ENCODE measurements around the gene EXT2.

The EXT2 gene

GRCh38 chr11:44268614-44269080 is 173.2 kb downstream of the EXT2 start:
- DNase-seq (ENCODE audit: extremely low read depth, insufficient read length): no peak
- Histone ChIP-seq H3K4me3 (replicated peaks; ENCODE audit: low read depth, low read length) (no peak overlapping the region), H3K27me3 (replicated peaks; ENCODE audit: control insufficient read depth, insufficient read depth, low read length) (no peaks in the 10 kb centered on the region; the same call in 1 of the 2 replicates), H3K36me3 (ENCODE audit: control insufficient read depth, insufficient read depth, low read length) (no peaks in the 10 kb centered on the region)
- no peak for TF ChIP-seq CTCF (IDR thresholded peaks at IDR 0.05; ENCODE audit: insufficient read depth, low read length, poor library complexity, severe bottlenecking)

GRCh38 chr11:44269369-44270351 is 174.2 kb downstream of the EXT2 start:
- no peak overlapping the region for H3K4me3 ChIP-seq (replicated peaks; ENCODE audit: low read depth, low read length)
- no peak for DNase-seq (ENCODE audit: extremely low read depth, insufficient read length)
- no peaks in the 10 kb centered on the region for H3K36me3 ChIP-seq (ENCODE audit: control insufficient read depth, insufficient read depth, low read length)
- TF ChIP-seq CTCF (IDR thresholded peaks at IDR 0.05; ENCODE audit: insufficient read depth, low read length, poor library complexity, severe bottlenecking): no peak
- no peaks in the 10 kb centered on the region; the same call in 1 of the 2 replicates for H3K27me3 ChIP-seq (replicated peaks; ENCODE audit: control insufficient read depth, insufficient read depth, low read length)

GRCh38 chr11:44270403-44271273 is 175.2 kb downstream of the EXT2 start:
- H3K4me3 ChIP-seq (replicated peaks; ENCODE audit: low read depth, low read length): no peak overlapping the region
- DNase-seq (ENCODE audit: extremely low read depth, insufficient read length): no peak

GRCh38 chr11:44271286-44271685 is 175.8 kb downstream of the EXT2 start:
- no peaks in the 10 kb centered on the region; the same call in 1 of the 2 replicates for H3K27me3 ChIP-seq (replicated peaks; ENCODE audit: control insufficient read depth, insufficient read depth, low read length)
- no peak overlapping the region for H3K4me3 ChIP-seq (replicated peaks; ENCODE audit: low read depth, low read length)
- no peaks in the 10 kb centered on the region for H3K36me3 ChIP-seq (ENCODE audit: control insufficient read depth, insufficient read depth, low read length)
- no peak for TF ChIP-seq CTCF (IDR thresholded peaks at IDR 0.05; ENCODE audit: insufficient read depth, low read length, poor library complexity, severe bottlenecking)
- DNase-seq (ENCODE audit: extremely low read depth, insufficient read length): no peak

More at GRCh38 chr11:44270403-44271273, 175.2 kb downstream of the EXT2 start:
- H3K27me3 ChIP-seq (replicated peaks; ENCODE audit: control insufficient read depth, insufficient read depth, low read length): no peaks in the 10 kb centered on the region; the same call in 1 of the 2 replicates
- no peaks in the 10 kb centered on the region for H3K36me3 ChIP-seq (ENCODE audit: control insufficient read depth, insufficient read depth, low read length)
- TF ChIP-seq CTCF (IDR thresholded peaks at IDR 0.05; ENCODE audit: insufficient read depth, low read length, poor library complexity, severe bottlenecking): no peak

GRCh38 chr11:44274404-44274803 is 178.9 kb downstream of the EXT2 start:
- no peak for TF ChIP-seq CTCF (IDR thresholded peaks at IDR 0.05; ENCODE audit: insufficient read depth, low read length, poor library complexity, severe bottlenecking)
- Histone ChIP-seq H3K36me3 (ENCODE audit: control insufficient read depth, insufficient read depth, low read length) (no peaks in the 10 kb centered on the region), H3K27me3 (replicated peaks; ENCODE audit: control insufficient read depth, insufficient read depth, low read length) (no peaks in the 10 kb centered on the region; the same call in none of the 2 replicates), H3K4me3 (replicated peaks; ENCODE audit: low read depth, low read length) (no peak overlapping the region)
- DNase-seq (ENCODE audit: extremely low read depth, insufficient read length): no peak
